ENCODE results near the gene SETD4. TPM values are rescaled to one million over a fixed set of nuclear protein-coding genes. Genes with fewer than 3 reads are reported as not detected.

The SETD4 gene
- total RNA-seq, 1 donor from 2014 or later = 10.7 TPM

GRCh38 chr21:35989138-35989735 lies 71.1 kb downstream of the SETD4 start:
- DNase-seq (peak; percentile 46), ATAC-seq (ENCODE audit: poor library complexity) (no peak)
- intact Hi-C loops (cut with DNase I) = no loop called here

GRCh38 chr21:35988416-35989137 lies 71.7 kb downstream of the SETD4 start:
- intact Hi-C loops (cut with DNase I) = no loop called here
- no peak for DNase-seq
- no peak for ATAC-seq (ENCODE audit: poor library complexity)

- ATAC-seq (ENCODE audit: poor library complexity) = no peak
- intact Hi-C loops (cut with DNase I) = no loop called here
- no peak for DNase-seq
Measured at GRCh38 chr21:35987475-35987874, 72.9 kb downstream of the SETD4 start.

- DNase-seq (no peak), ATAC-seq (ENCODE audit: poor library complexity) (no peak)
- intact Hi-C loops (cut with DNase I) = no loop called here
Measured at GRCh38 chr21:35984654-35985361, 75.5 kb downstream of the SETD4 start.

Other genes starting within 250 kb of the SETD4 start
- 26.1 TPM for gene CBR1, start 9.5 kb upstream of the SETD4 start, total RNA-seq
- 2.1 TPM for gene CBR3, start 74.6 kb upstream of the SETD4 start, total RNA-seq
- 14.1 TPM for gene DOP1B, start 96.3 kb upstream of the SETD4 start, total RNA-seq